Measurements from ENCODE around the gene CHST11.

Gene CHST11

DNA sequence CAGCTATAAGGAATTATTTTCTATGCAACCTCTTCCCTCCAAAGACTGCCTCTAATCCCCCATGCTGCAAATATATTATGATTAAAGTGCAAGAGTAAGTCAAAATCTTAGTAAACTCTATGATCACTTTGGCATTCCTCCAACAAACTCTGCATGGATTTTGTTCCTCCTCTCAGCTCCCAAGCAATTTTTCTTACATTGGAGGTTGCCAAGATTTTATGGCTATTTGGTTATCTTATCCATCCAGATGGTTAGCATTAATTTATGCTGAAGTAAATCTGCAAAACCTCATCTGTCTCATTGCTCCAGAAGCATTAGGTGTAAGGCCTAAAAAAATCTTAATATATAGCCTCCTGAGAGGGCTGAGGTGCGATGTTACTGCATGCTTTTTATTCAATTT, 228.1 kb downstream of the CHST11 start:
- DNase-seq (ENCODE audit: low read depth): peak; percentile 68
- TF ChIP-seq, protein P1, sequence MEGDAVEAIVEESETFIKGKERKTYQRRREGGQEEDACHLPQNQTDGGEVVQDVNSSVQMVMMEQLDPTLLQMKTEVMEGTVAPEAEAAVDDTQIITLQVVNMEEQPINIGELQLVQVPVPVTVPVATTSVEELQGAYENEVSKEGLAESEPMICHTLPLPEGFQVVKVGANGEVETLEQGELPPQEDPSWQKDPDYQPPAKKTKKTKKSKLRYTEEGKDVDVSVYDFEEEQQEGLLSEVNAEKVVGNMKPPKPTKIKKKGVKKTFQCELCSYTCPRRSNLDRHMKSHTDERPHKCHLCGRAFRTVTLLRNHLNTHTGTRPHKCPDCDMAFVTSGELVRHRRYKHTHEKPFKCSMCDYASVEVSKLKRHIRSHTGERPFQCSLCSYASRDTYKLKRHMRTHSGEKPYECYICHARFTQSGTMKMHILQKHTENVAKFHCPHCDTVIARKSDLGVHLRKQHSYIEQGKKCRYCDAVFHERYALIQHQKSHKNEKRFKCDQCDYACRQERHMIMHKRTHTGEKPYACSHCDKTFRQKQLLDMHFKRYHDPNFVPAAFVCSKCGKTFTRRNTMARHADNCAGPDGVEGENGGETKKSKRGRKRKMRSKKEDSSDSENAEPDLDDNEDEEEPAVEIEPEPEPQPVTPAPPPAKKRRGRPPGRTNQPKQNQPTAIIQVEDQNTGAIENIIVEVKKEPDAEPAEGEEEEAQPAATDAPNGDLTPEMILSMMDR (IDR thresholded peaks at IDR 0.05; ENCODE audit: control insufficient read depth, insufficient read depth, low read depth, low read length, missing control alignments): no peak
- no peak overlapping the region for H3K4me3 ChIP-seq (ENCODE audit: control insufficient read depth, low read depth, low read length)

- no peak overlapping the region for H3K4me3 ChIP-seq (ENCODE audit: control insufficient read depth, low read depth, low read length)
- TF ChIP-seq, protein P1 (IDR thresholded peaks at IDR 0.05; ENCODE audit: control insufficient read depth, insufficient read depth, low read depth, low read length, missing control alignments): no peak
- DNase-seq (ENCODE audit: low read depth): no peak
Measured at GRCh38 chr12:104685366-104685765, 228.6 kb downstream of the CHST11 start.

- no peak for DNase-seq (ENCODE audit: low read depth)
- TF ChIP-seq, protein P1 (IDR thresholded peaks at IDR 0.05; ENCODE audit: control insufficient read depth, insufficient read depth, low read depth, low read length, missing control alignments): no peak
- H3K4me3 ChIP-seq (ENCODE audit: control insufficient read depth, low read depth, low read length): no peak overlapping the region
Measured at GRCh38 chr12:104686196-104686595, 229.4 kb downstream of the CHST11 start.

DNA sequence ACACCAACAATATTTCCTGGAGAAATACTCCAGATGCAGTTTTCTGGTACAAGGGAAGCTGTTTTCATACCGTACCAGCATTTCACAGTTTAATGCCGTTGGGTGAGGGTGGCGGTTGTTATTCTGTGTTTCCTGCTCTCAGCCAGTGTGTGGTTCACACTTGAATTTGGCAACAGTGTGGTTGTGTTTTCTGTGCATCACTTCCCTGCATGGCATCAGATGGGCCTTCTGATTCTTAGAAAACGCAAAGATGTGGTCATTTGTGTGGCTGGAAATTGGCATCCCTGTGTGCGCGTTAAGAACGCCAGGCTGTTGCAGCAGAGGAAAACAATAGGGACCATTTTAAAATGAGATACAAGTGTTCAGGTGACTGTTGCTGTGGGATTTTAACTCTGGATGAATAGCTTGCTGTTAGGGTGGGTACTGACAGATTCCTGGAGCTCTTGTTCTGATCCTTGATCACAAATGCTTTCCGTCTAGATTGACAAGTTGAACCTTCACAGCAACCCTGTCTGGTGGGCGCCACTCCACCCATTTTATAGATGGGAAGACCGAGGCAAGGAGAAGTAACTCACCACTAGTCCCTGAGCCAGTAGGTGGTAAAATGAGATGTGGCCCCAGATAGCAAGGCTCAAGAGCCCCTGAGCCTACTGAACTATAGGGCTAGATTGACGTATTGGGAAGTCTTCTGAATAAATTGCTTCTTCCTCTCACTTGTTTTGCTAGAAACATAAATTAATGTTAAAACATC, 231.2 kb downstream of the CHST11 start:
- TF ChIP-seq, protein P1 (IDR thresholded peaks at IDR 0.05; ENCODE audit: control insufficient read depth, insufficient read depth, low read depth, low read length, missing control alignments): no peak
- no peak for DNase-seq (ENCODE audit: low read depth)
- no peak overlapping the region for H3K4me3 ChIP-seq (ENCODE audit: control insufficient read depth, low read depth, low read length)

- TF ChIP-seq, protein P1 (IDR thresholded peaks at IDR 0.05; ENCODE audit: control insufficient read depth, insufficient read depth, low read depth, low read length, missing control alignments): no peak
- no peak for DNase-seq (ENCODE audit: low read depth)
- H3K4me3 ChIP-seq (ENCODE audit: control insufficient read depth, low read depth, low read length): no peak overlapping the region
Measured at GRCh38 chr12:104689635-104690034, 232.9 kb downstream of the CHST11 start.

GRCh38 chr12:104691721-104692556, 235.2 kb downstream of the CHST11 start:
- H3K4me3 ChIP-seq (ENCODE audit: control insufficient read depth, low read depth, low read length): no peak overlapping the region
- no peak for DNase-seq (ENCODE audit: low read depth)
- TF ChIP-seq, protein P1 (IDR thresholded peaks at IDR 0.05; ENCODE audit: control insufficient read depth, insufficient read depth, low read depth, low read length, missing control alignments): no peak
